Activated T-cell treated with anti-CD3 and anti-CD28 coated beads, Interleukin-2, amount 50 U/mL, for 1 hour (primary cell): ENCODE data around the gene MMP15.
"Not testable (repeated sequence)": the region's sequence is repeated elsewhere in the genome, so short reads cannot be mapped to it uniquely, and the experiment has no call there.

Experiments
- DNase-seq: peaks from one replicate; pipeline ENCODE4 v3.0.0-alpha.2; 2020

Gene MMP15

DNA sequence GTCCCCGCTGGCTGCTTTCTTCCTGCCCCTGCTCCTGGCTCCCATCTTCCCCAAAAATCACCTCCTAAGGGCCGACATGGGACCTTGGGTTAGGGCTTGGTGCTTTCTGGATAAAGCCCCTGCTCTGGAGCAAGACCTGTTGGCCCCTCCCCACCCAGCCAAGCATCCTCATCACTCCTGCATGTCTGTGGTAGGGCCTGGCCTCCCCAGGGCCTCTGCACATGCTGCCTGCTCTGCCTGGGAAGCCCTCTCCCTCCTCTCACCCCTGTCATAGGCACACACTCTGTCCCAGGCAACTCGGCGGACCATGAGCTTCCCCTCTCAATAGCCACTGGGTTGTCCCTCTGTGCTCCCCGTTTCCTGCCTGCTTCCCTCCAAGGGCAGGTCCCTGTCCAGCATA is 68.5 kb downstream of the MMP15 start:
- DNase-seq = no peak

DNA sequence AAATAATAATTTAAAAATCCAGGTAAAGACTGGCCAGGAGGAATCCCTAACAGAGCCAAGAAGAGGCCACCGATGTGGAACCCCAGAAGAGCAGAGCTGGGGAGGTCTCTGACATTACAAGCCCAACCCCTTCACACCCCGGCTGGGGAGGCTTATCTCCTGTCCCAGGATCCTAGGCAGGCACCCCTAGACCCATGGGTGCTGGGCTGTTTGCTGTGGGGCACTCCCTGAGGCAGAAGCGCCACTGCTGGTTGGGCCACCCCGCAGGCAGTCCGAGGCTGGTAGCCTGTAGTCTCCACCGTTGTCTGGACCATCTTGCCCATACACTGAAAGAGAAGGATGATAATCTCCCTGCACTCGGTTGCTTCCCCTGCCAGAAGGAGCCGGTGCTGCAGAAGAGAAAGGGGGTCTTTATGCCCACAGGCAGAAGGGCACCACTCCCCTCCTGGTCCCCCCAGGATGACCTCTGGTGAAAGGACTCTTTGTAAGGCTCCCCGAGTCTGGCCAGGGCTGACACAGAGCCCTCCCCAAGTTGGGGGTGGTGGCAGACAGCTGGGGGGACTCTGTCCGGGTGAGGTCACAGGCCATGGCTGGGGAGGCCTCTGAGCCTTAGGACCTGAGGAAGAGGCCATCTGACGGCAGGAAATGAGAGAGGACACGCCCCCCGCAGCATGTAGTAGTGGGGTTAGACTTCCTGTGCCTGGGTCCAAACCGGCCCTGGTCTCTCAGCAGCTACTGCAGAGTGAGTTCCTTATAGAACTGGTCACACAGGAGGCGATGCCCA is 69.4 kb downstream of the MMP15 start:
- DNase-seq = no peak

DNA sequence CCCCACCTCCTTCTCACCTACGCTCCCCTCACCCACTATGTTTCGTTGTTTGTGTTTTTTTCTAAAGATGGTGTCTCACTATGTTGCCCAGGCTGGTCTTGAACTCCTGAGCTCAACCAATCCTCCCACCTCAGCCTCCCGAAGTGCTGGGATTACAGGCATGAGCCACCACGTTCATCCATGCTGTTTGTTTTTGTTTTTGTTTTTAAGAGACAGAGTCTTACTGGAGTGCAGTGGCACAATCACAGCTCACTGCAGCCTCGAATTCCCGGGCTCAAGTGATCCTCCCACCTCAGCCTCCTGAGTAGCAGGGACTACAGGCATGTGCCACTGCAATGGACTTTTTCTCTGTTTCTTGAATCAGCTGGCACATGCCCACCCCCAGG is 70.0 kb downstream of the MMP15 start:
- DNase-seq = not testable (repeated sequence)

DNA sequence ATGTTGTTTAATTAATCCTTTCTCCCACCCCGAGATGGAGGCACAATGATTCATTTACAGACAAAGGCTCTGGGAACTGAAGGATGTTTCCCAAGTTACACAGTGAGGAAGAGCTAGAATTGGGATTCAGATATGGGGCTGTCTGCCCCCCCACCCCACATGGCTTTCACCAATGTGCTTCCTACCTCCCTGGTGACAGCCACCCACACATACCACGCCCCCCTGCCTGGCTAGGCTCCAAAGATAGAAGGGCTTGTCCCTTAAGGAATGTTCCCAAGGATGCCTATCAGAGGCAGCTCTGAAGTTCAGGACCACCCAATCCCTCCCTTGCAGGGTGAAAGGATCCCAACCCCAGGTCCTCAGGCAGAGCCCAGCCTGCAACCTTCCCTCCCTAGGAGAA is 70.7 kb downstream of the MMP15 start:
- DNase-seq = no peak
